Right ventricle myocardium superior (tissue), 1 donor: ENCODE data around the gene C10orf90. TPM values are rescaled to one million over a fixed set of nuclear protein-coding genes. Genes with fewer than 3 reads are reported as not detected.

Experiments
- ATAC-seq: fragments of 200-7000 bp; cut with Tn5 transposase; one replicate; pipeline ENCODE4 v1.9.1; 2020; ENCODE audit warnings: mild to moderate bottlenecking; ENCODE audit not compliant: poor library complexity
- DNase-seq: peaks from one replicate; pipeline ENCODE4 v3.0.0-alpha.2; 2020
- intact Hi-C: fragments of 100-400 bp; cut with DNase I; formaldehyde crosslinking; loops from one replicate; pipeline ENCODE4 v1.11.2; 2022
- long read RNA-seq: library from polyadenylated mRNA; unstranded; transcript quantifications from one replicate; pipeline ENCODE4 v2.0.0, GENCODE V29; 2021
- total RNA-seq: library from RNA; stranded (reverse); fragmentation: NEBNext Ultra II Directional; extraction: Animal tissue kit (Norgen Biotek cat#: 25700); gene quantifications from one replicate; pipeline ENCODE4 v1.2.1, GENCODE V29; 2021
- donor health status: DM: no; HTN: yes; CAD: no; lungs with severe emphysema.

C10orf90 gene, protein sequence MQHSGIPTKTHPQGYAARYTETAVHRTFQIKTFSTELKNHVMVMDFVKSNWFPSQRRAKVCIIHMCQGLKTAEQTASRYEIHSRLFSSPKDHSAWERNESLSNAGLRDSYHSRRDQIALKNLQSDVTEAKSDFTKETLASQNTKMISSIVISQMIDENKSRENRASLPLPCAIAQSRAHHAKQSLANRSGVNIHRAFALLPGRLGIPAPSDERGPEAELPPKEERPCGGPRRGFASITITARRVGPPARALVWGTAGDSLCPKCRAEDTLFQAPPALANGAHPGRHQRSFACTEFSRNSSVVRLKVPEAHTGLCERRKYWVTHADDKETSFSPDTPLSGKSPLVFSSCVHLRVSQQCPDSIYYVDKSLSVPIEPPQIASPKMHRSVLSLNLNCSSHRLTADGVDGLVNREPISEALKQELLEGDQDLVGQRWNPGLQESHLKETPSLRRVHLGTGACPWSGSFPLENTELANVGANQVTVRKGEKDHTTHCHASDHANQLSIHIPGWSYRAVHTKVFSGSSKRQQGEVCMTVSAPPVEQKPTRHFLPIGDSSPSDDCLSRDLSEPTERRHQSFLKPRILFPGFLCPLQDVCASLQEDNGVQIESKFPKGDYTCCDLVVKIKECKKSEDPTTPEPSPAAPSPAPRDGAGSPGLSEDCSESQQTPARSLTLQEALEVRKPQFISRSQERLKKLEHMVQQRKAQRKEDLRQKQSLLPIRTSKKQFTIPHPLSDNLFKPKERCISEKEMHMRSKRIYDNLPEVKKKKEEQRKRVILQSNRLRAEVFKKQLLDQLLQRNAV
- total RNA-seq, result not detected
- long read RNA-seq, result 0 reads

DNA sequence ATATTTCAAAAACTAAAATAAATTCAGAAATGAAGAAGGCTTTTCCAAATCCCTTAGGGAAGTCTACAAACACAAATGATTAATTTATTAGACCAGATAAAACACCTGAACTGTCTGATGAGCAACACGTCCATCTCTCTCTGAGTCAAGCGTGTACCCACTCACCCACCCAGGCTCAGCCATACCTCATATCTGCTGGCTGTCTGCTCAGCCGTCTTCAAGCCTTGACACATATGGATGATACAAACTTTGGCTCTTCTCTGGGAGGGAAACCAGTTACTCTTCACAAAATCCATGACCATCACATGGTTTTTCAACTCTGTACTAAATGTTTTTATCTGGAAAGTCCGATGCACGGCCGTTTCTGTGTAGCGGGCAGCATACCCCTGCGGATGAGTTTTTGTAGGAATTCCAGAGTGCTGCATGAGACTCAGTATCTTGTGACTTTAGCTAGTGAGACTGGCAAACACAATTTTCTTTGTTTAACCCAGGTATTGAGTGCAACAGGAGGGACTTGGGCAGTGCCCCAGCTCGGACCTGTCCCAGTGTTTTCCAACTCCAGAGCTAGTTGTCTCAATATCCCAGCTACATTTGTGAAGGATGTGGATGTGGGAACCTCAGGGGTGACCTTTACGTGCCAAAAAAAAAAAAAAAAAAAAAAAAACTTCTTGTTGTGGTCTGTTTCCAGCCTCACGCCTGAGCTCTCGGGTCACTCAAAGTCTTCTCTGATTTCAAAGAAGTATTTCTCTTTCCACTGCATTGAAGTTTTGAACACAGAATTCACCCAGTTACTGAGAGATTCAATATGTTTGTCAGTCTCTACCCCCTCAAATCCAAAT is at the start of gene C10orf90:
TSS of gene C10orf90 (minus strand) at position 638 of the 839 bp plus-strand sequence. CDS start at position 425, 213 bp downstream.
- DNase-seq (no peak), ATAC-seq (no peak)
- intact Hi-C loops, result no loop called here

- intact Hi-C loops, result no loop called here
Observed at GRCh38 chr10:126716366-126716765, 45.9 kb upstream of the C10orf90 start.

GRCh38 chr10:126713594-126713993 is 43.1 kb upstream of the C10orf90 start:
- no peak for DNase-seq
- intact Hi-C loops, result no loop called here

More at GRCh38 chr10:126716366-126716765, 45.9 kb upstream of the C10orf90 start:
- ATAC-seq, result no peak
- no peak for DNase-seq

DNA sequence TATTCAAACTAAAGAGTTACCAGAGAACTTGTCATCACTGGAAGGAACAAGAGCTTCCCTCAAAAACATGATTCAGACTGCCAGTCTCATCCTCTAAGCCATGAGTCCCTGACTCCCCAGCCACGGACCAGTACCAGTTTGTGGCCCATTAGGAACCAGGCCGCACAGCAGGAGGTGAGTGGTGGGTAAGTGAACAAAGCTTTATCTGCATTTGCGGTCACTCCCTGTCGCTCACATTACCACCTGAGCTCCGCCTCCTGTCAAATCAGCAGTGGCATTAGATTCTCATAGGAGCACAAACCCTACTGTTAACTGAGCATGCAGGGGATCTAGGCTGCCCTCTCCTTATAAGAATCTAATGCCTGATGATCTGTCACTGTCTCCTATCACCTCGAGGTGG is 42.2 kb upstream of the C10orf90 start:
- intact Hi-C loops, result no loop called here
- ATAC-seq (no peak), DNase-seq (no peak)

More at GRCh38 chr10:126713594-126713993, 43.1 kb upstream of the C10orf90 start:
- no peak for ATAC-seq

GRCh38 chr10:126705951-126706565 is 35.6 kb upstream of the C10orf90 start:
- intact Hi-C loops, result no loop called here
- no peak for DNase-seq
- ATAC-seq, result peak; percentile 85

GRCh38 chr10:126705131-126705530 is 34.6 kb upstream of the C10orf90 start:
- intact Hi-C loops, result no loop called here
- DNase-seq (no peak), ATAC-seq (no peak)

DNA sequence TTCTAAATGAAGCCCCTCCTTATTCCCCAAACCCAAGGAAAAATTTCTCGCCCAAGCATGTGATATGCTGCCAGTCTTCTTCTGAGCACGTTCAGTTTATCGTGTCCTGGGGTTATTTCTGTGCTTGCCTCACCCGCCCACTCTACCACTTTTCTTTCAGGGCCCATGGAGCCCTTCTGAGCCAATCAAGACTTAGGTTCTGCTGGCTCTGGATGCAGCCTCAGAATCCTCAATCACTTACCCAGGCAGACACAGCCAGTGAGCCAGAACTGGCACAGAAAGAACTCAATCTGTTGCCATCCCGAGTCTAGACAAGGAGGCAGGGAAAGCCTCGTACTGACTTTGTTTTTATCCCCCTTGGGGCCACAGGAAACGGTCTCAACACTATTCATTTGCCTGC is 34.2 kb upstream of the C10orf90 start:
- ATAC-seq, result no peak

GRCh38 chr10:126702181-126702580 is 31.7 kb upstream of the C10orf90 start:
- intact Hi-C loops, result no loop called here

More for the DNA sequence above, 34.2 kb upstream of the C10orf90 start:
- intact Hi-C loops, result no loop called here
- DNase-seq, result no peak

DNA sequence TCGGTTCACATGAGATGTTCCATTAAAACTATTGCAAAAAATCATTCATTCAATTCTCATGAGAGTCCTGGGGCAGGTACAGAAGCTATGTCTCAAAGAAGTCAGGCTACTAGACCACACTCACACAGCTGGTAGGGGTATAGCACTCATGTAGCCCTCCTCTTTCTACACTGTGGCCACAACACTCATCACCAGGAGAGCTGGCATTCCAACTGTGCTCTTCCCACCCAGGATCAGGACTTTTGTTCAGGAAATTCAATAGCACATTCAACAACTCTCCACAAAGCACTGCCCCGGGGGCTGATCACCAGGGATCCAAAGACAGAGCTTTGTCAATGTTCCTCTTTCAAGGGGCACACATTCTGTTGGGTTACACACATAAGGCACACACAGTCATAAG is 31.0 kb upstream of the C10orf90 start:
- intact Hi-C loops, result no loop called here
- ATAC-seq (no peak), DNase-seq (no peak)

More at GRCh38 chr10:126702181-126702580, 31.7 kb upstream of the C10orf90 start:
- ATAC-seq (no peak), DNase-seq (no peak)

DNA sequence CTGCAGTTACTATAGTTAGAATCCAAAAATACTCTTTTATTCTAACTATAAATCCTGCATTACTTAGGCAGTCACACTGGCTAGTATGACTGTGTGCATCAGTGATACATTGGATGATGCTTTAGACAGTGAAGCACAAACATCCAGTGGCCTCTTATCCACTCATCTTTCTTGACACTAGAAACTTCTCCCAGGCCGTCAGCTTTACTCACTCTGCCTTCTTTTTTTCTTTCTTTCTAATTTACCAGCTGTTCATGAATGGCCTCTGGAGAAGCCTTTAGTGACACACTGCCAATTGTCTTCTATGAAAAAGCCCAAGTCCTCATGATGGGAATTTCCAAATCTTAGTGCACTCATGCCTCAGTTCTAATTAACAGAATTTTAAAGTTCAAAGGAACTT is 26.2 kb upstream of the C10orf90 start:
- no peak for DNase-seq
- ATAC-seq, result no peak
- intact Hi-C loops, result no loop called here

DNA sequence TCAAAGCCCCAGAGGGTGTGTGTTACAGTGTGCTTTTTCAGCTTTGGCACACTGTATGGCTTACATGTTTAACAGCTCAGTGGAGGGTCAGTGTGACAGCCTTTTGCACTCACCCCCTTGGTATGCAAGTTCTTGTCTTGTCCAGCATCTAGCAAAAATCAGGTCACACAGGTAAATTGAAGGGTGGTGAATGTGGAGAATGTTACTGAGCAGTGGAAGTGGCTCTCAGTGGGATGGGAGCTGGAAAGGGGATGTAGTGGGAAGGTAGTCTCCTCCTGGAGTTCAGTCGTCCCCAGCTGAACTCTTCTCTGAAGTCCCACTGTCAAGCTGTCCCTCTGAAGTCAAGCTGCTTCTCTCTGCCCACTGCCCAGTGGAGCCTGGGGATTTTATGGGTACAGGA is 21.0 kb upstream of the C10orf90 start:
- ATAC-seq (no peak), DNase-seq (no peak)
- intact Hi-C loops, result no loop called here

GRCh38 chr10:126690534-126690933 is 20.0 kb upstream of the C10orf90 start:
- DNase-seq (no peak), ATAC-seq (no peak)
- intact Hi-C loops, result no loop called here

GRCh38 chr10:126689461-126689994 is 19.0 kb upstream of the C10orf90 start:
- no peak for DNase-seq
- intact Hi-C loops, result no loop called here
- no peak for ATAC-seq

- ATAC-seq (no peak), DNase-seq (no peak)
- intact Hi-C loops, result no loop called here
Observed at GRCh38 chr10:126687121-126687606, 16.7 kb upstream of the C10orf90 start.

DNA sequence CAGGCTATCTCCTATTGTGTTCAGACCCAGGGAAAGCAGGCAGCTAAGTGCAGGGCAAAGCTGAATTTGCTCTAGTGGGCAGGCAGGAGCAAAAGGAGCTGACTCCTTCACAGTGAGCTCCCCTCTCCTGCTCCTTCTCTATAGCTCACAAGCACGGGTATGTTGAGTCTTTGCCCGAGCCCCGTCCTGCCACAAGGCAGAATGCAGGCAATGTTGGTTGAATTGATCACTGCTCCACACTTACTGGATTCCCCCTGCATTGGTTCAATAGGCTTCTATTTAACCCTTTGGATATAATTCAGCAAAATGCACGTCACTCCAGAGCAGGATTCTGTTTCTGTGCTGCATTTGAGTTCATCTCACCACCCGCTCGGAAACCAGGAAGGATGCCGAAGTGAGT is 16.2 kb upstream of the C10orf90 start:
- no peak for DNase-seq
- no peak for ATAC-seq
- intact Hi-C loops, result no loop called here

DNA sequence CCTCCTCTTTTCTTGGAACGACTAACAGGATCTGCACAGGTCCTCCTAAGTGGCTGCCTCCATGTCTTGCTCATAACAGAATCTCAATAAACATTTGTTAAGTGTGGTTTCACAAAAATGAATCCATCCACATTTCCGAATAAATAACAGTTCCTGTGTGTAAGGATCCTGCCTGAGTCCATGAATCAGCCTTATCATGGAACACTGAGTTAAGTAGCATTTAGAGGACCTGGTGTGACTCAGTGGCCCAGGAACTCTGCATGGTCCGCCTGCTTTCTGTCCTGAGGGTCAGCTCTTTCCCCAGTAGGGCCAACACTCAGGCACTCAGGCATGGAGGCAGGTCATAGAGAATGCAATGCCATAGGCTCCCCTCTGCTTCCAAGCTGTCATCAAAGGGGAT is 15.8 kb upstream of the C10orf90 start:
- no peak for ATAC-seq
- intact Hi-C loops, result no loop called here
- DNase-seq, result no peak

GRCh38 chr10:126685756-126686155 is 15.3 kb upstream of the C10orf90 start:
- ATAC-seq (no peak), DNase-seq (no peak)
- intact Hi-C loops, result no loop called here

DNA sequence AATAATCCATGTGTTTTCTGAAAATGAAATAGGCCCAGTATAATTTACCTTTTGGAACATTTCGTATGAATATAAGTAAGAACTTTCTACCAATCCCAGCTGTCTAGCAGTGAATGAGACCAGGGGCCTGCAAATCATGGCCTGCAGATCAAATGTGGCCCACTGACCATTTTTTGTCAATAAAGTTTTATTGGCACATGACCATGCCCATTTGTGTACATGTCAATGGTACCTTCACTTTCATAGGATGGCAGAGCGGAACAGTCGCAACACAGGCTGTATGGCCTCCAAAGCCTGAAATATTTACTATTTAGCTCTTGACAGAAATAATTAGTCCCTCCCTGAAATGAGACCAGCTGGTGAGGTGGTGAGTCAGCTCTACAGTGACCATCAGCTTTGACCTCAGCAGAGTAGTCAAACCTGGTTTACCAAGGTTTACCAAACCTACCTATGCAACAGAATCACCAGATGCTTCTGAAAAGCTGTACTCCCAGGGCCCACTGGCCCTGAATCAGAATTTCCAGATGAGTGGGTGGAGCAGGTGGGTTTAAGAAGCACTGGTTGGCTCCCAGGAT is 13.8 kb upstream of the C10orf90 start:
- DNase-seq (no peak), ATAC-seq (no peak)
- intact Hi-C loops, result no loop called here
